Upper lobe of right lung (tissue), 1 donor: ENCODE measurements around the gene IKZF1. TPM values are rescaled to one million over a fixed set of nuclear protein-coding genes. Genes with fewer than 3 reads are reported as not detected.

Experiments used
- ATAC-seq: fragments of 200-7000 bp; cut with Tn5 transposase; one replicate; pipeline ENCODE4 v1.9.1; 2020; ENCODE audit warnings: mild to moderate bottlenecking, moderate library complexity
- DNase-seq: peaks from one replicate; pipeline ENCODE4 v3.0.0-alpha.2; 2020
- H3K27ac ChIP-seq: fragments of 200-600 bp; one replicate; pipeline ENCODE4 v1.8.0; 2022
- H3K27me3 ChIP-seq: fragments of 200-600 bp; one replicate; pipeline ENCODE4 v1.8.0; 2022; ENCODE audit warnings: mild to moderate bottlenecking
- H3K36me3 ChIP-seq: fragments of 200-600 bp; one replicate; pipeline ENCODE4 v1.8.0; 2022
- H3K4me1 ChIP-seq: fragments of 200-600 bp; one replicate; pipeline ENCODE4 v1.8.0; 2022
- H3K4me3 ChIP-seq: fragments of 200-600 bp; one replicate; pipeline ENCODE4 v1.8.0; 2022; ENCODE audit warnings: mild to moderate bottlenecking
- H3K9me3 ChIP-seq: fragments of 200-600 bp; one replicate; pipeline ENCODE4 v1.8.0; 2022
- intact Hi-C: fragments of 100-400 bp; cut with DNase I; formaldehyde crosslinking; loops from one replicate; pipeline ENCODE4 v1.11.0; 2022
- total RNA-seq: library from RNA; stranded (reverse); fragmentation: NEBNext Ultra II Directional; extraction: Animal tissue kit (Norgen Biotek cat#: 25700); gene quantifications from one replicate; pipeline ENCODE4 v1.2.1, GENCODE V29; 2021
- TF ChIP-seq, protein P1 (sequence below): fragments of 200-600 bp; IDR thresholded peaks from one replicate; pipeline ENCODE4 v1.8.0; 2022; ENCODE audit warnings: antibody characterized with exemption
- donor health status: DM: no; HTN: yes; CAD: no; lungs with severe emphysema.

The IKZF1 gene
- total RNA-seq, 1 donor from 2014 or later: 41.4 TPM

DNA sequence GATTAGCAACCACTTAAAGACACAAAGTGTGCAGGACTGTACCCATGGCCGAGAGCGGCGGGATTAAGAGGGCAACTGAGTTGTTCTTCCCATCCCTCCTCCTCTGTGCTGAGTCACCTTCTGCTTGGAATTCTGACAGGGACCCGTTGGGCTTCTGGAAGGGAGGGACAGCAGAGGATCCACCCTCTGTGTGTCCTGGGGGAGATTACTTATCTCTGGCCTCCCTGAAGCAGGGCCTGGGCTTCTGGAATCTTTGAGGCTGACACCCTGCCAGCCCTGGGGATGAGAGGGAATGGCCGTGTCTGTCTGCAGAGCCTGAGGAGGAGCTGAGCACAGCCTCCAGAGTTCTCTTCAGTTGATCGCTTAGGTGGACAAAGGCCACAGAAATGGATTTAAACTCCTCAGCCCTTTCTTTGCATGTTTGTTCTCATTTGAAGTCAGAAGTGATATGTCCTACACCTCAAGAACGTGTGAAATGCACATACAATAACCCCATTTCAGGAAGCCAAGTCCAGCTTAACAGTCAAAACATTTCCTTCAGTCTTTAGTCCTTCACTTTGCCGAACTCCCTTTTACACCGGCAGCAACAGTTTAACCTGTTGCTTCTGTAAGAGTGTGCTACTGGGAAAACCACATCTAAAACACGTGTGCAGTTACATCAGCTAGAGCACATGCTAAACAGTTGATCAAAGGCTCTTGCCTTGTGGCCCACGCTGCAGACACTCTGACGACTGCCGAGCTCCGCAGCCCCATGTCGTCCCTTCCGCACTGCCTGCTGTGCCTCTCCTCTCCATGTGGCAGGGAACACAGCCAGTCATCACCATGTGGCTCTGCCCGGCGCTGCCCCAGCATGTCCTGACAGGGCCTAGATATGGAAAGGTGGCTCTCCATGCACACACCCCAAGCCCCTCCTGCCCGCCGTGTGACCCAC lies 55.7 kb downstream of the IKZF1 start:
- TF ChIP-seq, protein P1, sequence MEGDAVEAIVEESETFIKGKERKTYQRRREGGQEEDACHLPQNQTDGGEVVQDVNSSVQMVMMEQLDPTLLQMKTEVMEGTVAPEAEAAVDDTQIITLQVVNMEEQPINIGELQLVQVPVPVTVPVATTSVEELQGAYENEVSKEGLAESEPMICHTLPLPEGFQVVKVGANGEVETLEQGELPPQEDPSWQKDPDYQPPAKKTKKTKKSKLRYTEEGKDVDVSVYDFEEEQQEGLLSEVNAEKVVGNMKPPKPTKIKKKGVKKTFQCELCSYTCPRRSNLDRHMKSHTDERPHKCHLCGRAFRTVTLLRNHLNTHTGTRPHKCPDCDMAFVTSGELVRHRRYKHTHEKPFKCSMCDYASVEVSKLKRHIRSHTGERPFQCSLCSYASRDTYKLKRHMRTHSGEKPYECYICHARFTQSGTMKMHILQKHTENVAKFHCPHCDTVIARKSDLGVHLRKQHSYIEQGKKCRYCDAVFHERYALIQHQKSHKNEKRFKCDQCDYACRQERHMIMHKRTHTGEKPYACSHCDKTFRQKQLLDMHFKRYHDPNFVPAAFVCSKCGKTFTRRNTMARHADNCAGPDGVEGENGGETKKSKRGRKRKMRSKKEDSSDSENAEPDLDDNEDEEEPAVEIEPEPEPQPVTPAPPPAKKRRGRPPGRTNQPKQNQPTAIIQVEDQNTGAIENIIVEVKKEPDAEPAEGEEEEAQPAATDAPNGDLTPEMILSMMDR: no peak
- Histone ChIP-seq H3K9me3 (no peaks in the 10 kb centered on the region), H3K27me3 (no peaks in the 10 kb centered on the region), H3K4me1 (peaks cover 3% of the 10 kb centered on the region), H3K27ac (no peak overlapping the region), H3K4me3 (no peak overlapping the region), H3K36me3 (no peaks in the 10 kb centered on the region)
- DNase-seq (no peak), ATAC-seq (no peak)
- intact Hi-C loops: no loop called here

DNA sequence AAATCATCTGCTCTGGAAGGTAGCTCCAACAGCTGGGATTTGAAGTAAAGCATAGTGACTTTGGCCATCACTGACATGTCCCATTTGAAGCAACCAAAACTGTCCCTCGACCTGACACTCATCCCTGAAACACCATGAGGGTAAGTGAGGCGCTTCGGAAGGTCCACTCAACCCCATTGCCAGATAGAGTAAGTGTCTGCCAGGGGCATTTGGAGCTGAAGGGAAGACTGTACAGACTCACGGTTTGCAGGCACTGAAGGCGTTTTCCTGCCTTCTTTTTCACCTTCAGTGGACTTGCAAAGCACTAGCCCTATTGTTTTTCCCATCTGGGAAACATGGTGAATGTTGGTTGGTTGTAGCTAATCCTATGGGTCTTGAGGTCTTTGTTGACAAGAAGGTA lies 57.6 kb downstream of the IKZF1 start:
- intact Hi-C loops: no loop called here
- ATAC-seq: no peak

DNA sequence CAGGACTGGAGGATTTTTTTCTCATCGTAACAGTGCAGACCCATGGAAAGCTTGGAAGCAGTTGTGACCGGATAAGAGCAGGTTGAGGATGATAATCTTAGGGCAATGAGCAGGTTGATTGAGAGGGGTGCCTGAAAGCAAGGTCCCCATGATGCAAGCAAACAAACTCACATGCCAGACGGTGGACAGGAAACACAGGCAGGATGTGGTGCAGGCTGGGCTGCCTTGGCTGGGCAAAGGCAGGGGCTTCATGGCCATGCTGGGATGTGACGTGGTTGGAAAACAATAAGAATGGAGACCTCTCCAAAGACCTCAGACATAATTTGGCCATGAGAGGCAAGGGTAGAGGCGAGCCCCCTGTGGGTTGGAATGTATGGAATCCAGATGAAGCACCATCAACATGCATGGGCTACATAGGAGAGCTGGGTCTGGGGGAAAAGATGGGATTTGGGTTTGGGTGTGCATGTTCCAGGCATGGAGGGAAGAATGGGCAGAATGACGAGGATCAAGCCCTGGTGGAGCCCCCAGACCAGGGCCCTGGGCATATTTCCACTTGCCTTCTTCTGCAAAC lies 58.3 kb downstream of the IKZF1 start:
- TF ChIP-seq, protein P1: no peak
- Histone ChIP-seq H3K4me1 (peaks cover 3% of the 10 kb centered on the region), H3K27me3 (no peaks in the 10 kb centered on the region), H3K9me3 (no peaks in the 10 kb centered on the region), H3K36me3 (no peaks in the 10 kb centered on the region), H3K4me3 (no peak overlapping the region), H3K27ac (peak overlapping the region; percentile 51)
- intact Hi-C loops: no loop called here
- ATAC-seq (no peak), DNase-seq (no peak)

More for the DNA sequence above, 57.6 kb downstream of the IKZF1 start:
- H3K9me3 ChIP-seq: no peaks in the 10 kb centered on the region
- H3K27me3 ChIP-seq: no peaks in the 10 kb centered on the region
- TF ChIP-seq, protein P1: no peak
- DNase-seq: no peak
- no peak overlapping the region for H3K4me3 ChIP-seq
- H3K27ac ChIP-seq: no peak overlapping the region
- H3K4me1 ChIP-seq: peaks cover 3% of the 10 kb centered on the region
- no peaks in the 10 kb centered on the region for H3K36me3 ChIP-seq

DNA sequence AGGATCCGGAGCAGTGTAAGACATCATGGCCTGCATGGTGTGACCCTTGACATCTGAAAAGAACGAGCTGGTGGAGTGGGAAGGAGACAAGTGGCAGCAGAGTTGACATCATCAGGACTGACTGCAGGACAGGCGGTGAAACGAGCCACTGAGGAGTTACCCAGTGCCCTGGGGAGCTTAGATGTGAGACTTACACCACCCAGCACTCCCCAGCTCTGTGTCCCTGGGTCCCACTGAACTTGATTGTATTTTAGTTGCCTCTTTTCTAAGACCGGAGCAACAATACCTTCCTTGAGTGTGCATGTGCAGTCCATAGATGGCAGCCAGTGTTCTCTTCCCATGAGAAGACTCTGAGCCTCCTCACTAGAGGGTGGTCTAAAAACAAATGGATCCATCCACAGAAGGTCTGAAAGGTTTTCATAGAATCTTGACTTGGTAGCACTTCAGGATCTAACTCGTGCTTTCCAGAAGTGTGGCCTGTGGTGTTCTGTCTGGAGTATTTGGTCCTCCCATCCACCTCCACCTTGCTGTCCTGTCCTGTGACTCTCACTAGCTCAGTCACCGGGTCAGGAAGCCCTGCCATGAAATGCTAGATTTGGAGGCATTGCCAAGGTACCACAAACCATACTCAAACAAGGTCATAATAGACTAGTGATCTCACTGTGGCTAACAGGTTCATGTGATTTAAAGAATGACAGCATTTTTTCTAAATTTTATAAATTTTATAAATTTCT lies 59.0 kb downstream of the IKZF1 start:
- Histone ChIP-seq H3K4me1 (peaks cover 3% of the 10 kb centered on the region), H3K9me3 (no peaks in the 10 kb centered on the region), H3K36me3 (no peaks in the 10 kb centered on the region), H3K4me3 (no peak overlapping the region), H3K27me3 (no peaks in the 10 kb centered on the region), H3K27ac (peak overlapping the region; percentile 51)
- DNase-seq (no peak), ATAC-seq (no peak)
- TF ChIP-seq, protein P1: no peak
- intact Hi-C loops: no loop called here

DNA sequence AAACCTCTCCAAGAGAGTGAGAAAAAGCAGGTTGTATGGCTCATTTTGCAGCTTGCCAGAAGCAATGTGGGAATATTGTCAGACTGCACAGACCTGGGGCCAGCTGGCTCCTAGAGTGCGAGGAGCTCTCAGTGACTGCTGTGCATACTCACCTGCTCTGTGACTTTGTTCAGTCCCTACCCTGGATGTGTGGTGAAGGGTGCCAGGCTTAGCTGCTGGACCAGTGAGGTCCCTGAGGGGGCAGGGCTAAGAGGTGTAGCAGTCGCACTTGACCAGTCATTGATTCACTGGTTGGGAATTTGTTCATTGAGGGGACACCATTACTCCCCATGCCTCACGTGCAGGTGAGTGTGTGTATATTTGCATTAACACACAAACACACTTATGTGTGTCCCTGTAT lies 60.1 kb downstream of the IKZF1 start:
- no peak overlapping the region for H3K4me3 ChIP-seq
- H3K27me3 ChIP-seq: no peaks in the 10 kb centered on the region
- H3K36me3 ChIP-seq: no peaks in the 10 kb centered on the region
- TF ChIP-seq, protein P1: no peak
- DNase-seq (no peak), ATAC-seq (no peak)
- no peak overlapping the region for H3K27ac ChIP-seq
- peaks cover 3% of the 10 kb centered on the region for H3K4me1 ChIP-seq
- no peaks in the 10 kb centered on the region for H3K9me3 ChIP-seq
- intact Hi-C loops: no loop called here
